Endothelial cell of umbilical vein (primary cell): ENCODE measurements around the gene PIP4K2B. TPM values are rescaled to one million over a fixed set of nuclear protein-coding genes. Genes with fewer than 3 reads are reported as not detected.

Experiments used
- BruUV-seq: library from RNA; stranded (reverse); fragments of 400-500 nt; replicated peaks from 2 replicates; lab custom pipeline; 2021; lab: Mats Ljungman, UMichigan
- CTCF ChIA-PET: fragments of 300-600, 350-600 bp; sonication (Branson Sonifier 250); formaldehyde crosslinking; loops from one replicate; lab custom pipeline; 2021; ENCODE audit warnings: antibody characterized with exemption, inconsistent platforms; lab: Charles Lee
- POLR2A ChIA-PET: fragments of 300-600, 350-600 bp; sonication (Branson Sonifier 250); formaldehyde crosslinking; loops from one replicate; lab custom pipeline; 2021; ENCODE audit warnings: antibody characterized with exemption, inconsistent platforms; lab: Charles Lee
- DNase-seq: peaks from one replicate; pipeline ENCODE4 v3.0.0-alpha.2; 2011; ENCODE audit warnings: low read depth, low spot score
- FAIRE-seq: peaks from 2 replicates; lab custom pipeline; 2011; peaks lifted over from hg19 to GRCh38; lab: Jason Lieb, UNC
- H2AFZ ChIP-seq: 2 replicates; pipeline ENCODE4 v1.6.0; 2012; ENCODE audit warnings: low read depth, low read length, control low read depth, inconsistent platforms
- H3K27ac ChIP-seq: 2 replicates; pipeline ENCODE4 v1.5.1; 2011; ENCODE audit warnings: low read depth, mild to moderate bottlenecking, control low read depth, low read length, moderate library complexity; ENCODE audit not compliant: insufficient read depth
- H3K27me3 ChIP-seq, 2 experiments: 2 replicates each; pipeline versions ENCODE4 v1.6.0 to v1.6.1; 2011; ENCODE audit warnings: low read length in 2 of 2, mixed read lengths in 1 of 2; ENCODE audit not compliant: control insufficient read depth in 2 of 2, insufficient read depth in 2 of 2
- H3K36me3 ChIP-seq, 2 experiments: 2 replicates in 1 of 2; 3 replicates in 1 of 2; pipeline ENCODE4 v1.5.1; 2011; ENCODE audit warnings: low read length in 2 of 2, mild to moderate bottlenecking in 1 of 2, moderate library complexity in 1 of 2; ENCODE audit not compliant: control insufficient read depth in 2 of 2, insufficient read depth in 2 of 2; ENCODE audit errors: extremely low read depth in 1 of 2
- H3K4me1 ChIP-seq: 3 replicates; pipeline ENCODE4 v1.5.1; 2011; ENCODE audit warnings: mild to moderate bottlenecking, low read length; ENCODE audit not compliant: control insufficient read depth, insufficient read depth; ENCODE audit errors: extremely low read depth
- H3K4me2 ChIP-seq: 2 replicates; pipeline ENCODE4 v1.6.1; 2011; ENCODE audit warnings: low read length, control low read depth, mixed read lengths; ENCODE audit not compliant: insufficient read depth
- H3K4me3 ChIP-seq, 3 experiments: fragments of 200-600 bp in 1 of 3; sonication (generic), shearing (Covaris generic) in 1 of 3; replicated peaks in 1 of 3; 2 replicates each; pipeline ENCODE4 v1.5.1; 2011 to 2016; ENCODE audit warnings: control low read depth in 3 of 3, low read length in 3 of 3, mild to moderate bottlenecking in 2 of 3, inconsistent platforms in 1 of 3, low read depth in 1 of 3, moderate library complexity in 1 of 3; ENCODE audit not compliant: insufficient read depth in 1 of 3
- H3K79me2 ChIP-seq: 2 replicates; pipeline ENCODE4 v1.6.0; 2012; ENCODE audit warnings: low read length, inconsistent platforms; ENCODE audit not compliant: control insufficient read depth, insufficient read depth
- H3K9ac ChIP-seq: replicated peaks from 2 replicates; pipeline ENCODE3; 2011; ENCODE audit warnings: low read length, control low read depth; ENCODE audit not compliant: insufficient read depth; ENCODE audit errors: extremely low read depth
- H3K9me1 ChIP-seq: replicated peaks from 3 replicates; pipeline ENCODE4 v1.6.0; 2011; ENCODE audit warnings: mild to moderate bottlenecking, low read length; ENCODE audit not compliant: control insufficient read depth, insufficient read depth; ENCODE audit errors: extremely low read depth
- H3K9me3 ChIP-seq: replicated peaks from 2 replicates; pipeline ENCODE4 v1.5.1; 2012; ENCODE audit warnings: low read length, inconsistent platforms; ENCODE audit not compliant: control insufficient read depth, insufficient read depth
- H4K20me1 ChIP-seq: replicated peaks from 2 replicates; pipeline ENCODE3; 2011; ENCODE audit warnings: mild to moderate bottlenecking, low read length; ENCODE audit not compliant: control insufficient read depth, insufficient read depth; ENCODE audit errors: extremely low read depth
- EZH2 ChIP-seq: IDR thresholded peaks from 2 replicates; pipeline ENCODE4 v1.6.1; 2012; ENCODE audit warnings: borderline replicate concordance, low read depth, mild to moderate bottlenecking, moderate library complexity, low read length, inconsistent platforms; ENCODE audit not compliant: severe bottlenecking
- FOS ChIP-seq: IDR thresholded peaks from 2 replicates; pipeline ENCODE4 v1.6.1; 2011; ENCODE audit warnings: mild to moderate bottlenecking, low read length, moderate library complexity, borderline replicate concordance; ENCODE audit not compliant: insufficient read depth
- GATA2 ChIP-seq: IDR thresholded peaks from 2 replicates; pipeline ENCODE4 v1.7.0; 2011; ENCODE audit warnings: low read depth, mild to moderate bottlenecking, moderate library complexity, mixed read lengths, low read length; ENCODE audit not compliant: insufficient read length, insufficient read depth
- JUN ChIP-seq: IDR thresholded peaks from 2 replicates; pipeline ENCODE4 v1.6.1; 2011; ENCODE audit warnings: borderline replicate concordance, low read depth; ENCODE audit not compliant: insufficient read length, insufficient read depth
- MYC ChIP-seq: IDR thresholded peaks from one replicate; pipeline ENCODE4 v1.6.1; 2011; ENCODE audit warnings: mild to moderate bottlenecking, low read depth, low read length
- POLR2A ChIP-seq: IDR thresholded peaks from 2 replicates; pipeline ENCODE4 v1.6.1; 2012; ENCODE audit warnings: low read depth, mild to moderate bottlenecking, control low read depth, low read length
- POLR2AphosphoS5 ChIP-seq: IDR thresholded peaks from 2 replicates; pipeline ENCODE4 v1.6.1; 2012; ENCODE audit warnings: low read depth, mild to moderate bottlenecking, control low read depth, low read length, moderate library complexity; ENCODE audit not compliant: insufficient read depth
- dilution Hi-C: fragments of 300-500 bp; cut with MboI; formaldehyde crosslinking; loops from one replicate; pipeline ENCODE4 v1.15.0; 2019; ENCODE audit warnings: low sequenced_read_pairs; ENCODE audit not compliant: extremely low pct_ligation_motif_present
- intact Hi-C: fragments of 100-400 bp; cut with micrococcal nuclease; formaldehyde crosslinking; loops from one replicate; pipeline ENCODE4 v1.10.0; 2022
- polyA plus RNA-seq, 4 experiments: library from polyadenylated mRNA; depleted of rRNA in 3 of 4; stranded (reverse) in 3 of 4; unstranded in 1 of 4; fragments of >200 nt; gene quantifications; 2 replicates each; pipeline versions ENCODE4 v1.2.1 to v1.2.3, GENCODE V29; 2011 to 2012; ENCODE audit warnings: missing spikeins in 1 of 4
- total RNA-seq: library from RNA; stranded (reverse); gene quantifications from 2 replicates; pipeline ENCODE4 v1.2.3, GENCODE V29; 2021
- TF ChIP-seq, protein P1 (sequence below), 2 donors: IDR thresholded peaks; 1 replicate in 1 of 2; 2 replicates in 1 of 2; pipeline ENCODE4 v1.5.1; 2011; ENCODE audit warnings: low read length in 2 of 2, mild to moderate bottlenecking in 2 of 2, moderate library complexity in 2 of 2, control low read depth in 1 of 2, inconsistent platforms in 1 of 2, low read depth in 1 of 2; ENCODE audit not compliant: insufficient read depth in 1 of 2; ENCODE audit errors: extremely low read depth in 1 of 2
- TF ChIP-seq, protein P2 (sequence below): IDR thresholded peaks from 2 replicates; pipeline ENCODE4 v1.6.1; 2011; ENCODE audit not compliant: insufficient read depth, insufficient read length

PIP4K2B gene
- total and polyA plus RNA-seq, 2 donors (not counting 3 experiments of a cell fraction or from before 2014, with no cell fraction given): 23.1 to 48.8 TPM

DNA sequence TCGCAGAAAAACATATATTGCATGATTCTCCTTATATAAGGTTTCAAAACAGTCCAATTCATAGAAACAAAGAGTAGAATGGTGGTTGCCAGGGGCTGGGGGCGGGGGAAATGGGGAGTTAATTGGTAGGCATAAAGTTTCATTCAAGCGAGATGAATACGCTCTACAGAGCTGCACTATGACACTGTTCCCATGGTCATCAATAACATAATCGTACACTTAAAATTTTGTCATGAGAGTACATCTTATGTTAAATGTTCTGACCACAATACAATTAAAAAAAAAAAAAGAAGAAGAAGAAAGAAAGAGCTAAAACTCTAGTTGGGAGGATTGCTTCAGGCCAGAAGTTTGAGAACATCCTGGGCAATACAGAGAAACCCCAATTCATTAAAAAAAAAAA is 5.1 kb downstream of the PIP4K2B start:
- ChIA-PET POLR2A (no interaction called here), CTCF (interaction anchor here (0.7 kb wide), 1 partner anchor 191 kb away, joined by 3 read pairs; no protein-coding TSS in a partner anchor)
- no peaks in the 10 kb centered on the region for H4K20me1 ChIP-seq
- BruUV-seq: no TSS peak
- H3K4me2 ChIP-seq: no peak overlapping the region
- dilution Hi-C loops (no loop called here), intact Hi-C loops (no loop called here)
- H3K27me3 ChIP-seq: no peaks in the 10 kb centered on the region
- no peaks in the 10 kb centered on the region for H3K9me3 ChIP-seq
- H3K9me1 ChIP-seq: no peaks in the 10 kb centered on the region
- no peak overlapping the region for H3K27ac ChIP-seq
- peaks cover 60% of the 10 kb centered on the region for H3K79me2 ChIP-seq
- FAIRE-seq (no peak), DNase-seq (no peak)
- TF ChIP-seq GATA2: no peak
- TF ChIP-seq POLR2A: no peak
- no peak for TF ChIP-seq FOS
- TF ChIP-seq, protein P1, sequence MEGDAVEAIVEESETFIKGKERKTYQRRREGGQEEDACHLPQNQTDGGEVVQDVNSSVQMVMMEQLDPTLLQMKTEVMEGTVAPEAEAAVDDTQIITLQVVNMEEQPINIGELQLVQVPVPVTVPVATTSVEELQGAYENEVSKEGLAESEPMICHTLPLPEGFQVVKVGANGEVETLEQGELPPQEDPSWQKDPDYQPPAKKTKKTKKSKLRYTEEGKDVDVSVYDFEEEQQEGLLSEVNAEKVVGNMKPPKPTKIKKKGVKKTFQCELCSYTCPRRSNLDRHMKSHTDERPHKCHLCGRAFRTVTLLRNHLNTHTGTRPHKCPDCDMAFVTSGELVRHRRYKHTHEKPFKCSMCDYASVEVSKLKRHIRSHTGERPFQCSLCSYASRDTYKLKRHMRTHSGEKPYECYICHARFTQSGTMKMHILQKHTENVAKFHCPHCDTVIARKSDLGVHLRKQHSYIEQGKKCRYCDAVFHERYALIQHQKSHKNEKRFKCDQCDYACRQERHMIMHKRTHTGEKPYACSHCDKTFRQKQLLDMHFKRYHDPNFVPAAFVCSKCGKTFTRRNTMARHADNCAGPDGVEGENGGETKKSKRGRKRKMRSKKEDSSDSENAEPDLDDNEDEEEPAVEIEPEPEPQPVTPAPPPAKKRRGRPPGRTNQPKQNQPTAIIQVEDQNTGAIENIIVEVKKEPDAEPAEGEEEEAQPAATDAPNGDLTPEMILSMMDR (IDR thresholded peaks at IDR 0.05; ENCODE audit: extremely low read depth in 1 of 2, insufficient read depth in 1 of 2, low read depth in 1 of 2, low read length in 2 of 2): no peak
- TF ChIP-seq JUN: no peak
- TF ChIP-seq, protein P2, sequence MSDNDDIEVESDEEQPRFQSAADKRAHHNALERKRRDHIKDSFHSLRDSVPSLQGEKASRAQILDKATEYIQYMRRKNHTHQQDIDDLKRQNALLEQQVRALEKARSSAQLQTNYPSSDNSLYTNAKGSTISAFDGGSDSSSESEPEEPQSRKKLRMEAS: no peak
- TF ChIP-seq MYC: no peak
- TF ChIP-seq EZH2: no peak
- TF ChIP-seq POLR2AphosphoS5: no peak
- no peak overlapping the region for H2AFZ ChIP-seq
- no peak overlapping the region for H3K4me3 ChIP-seq
- H3K36me3 ChIP-seq: peaks cover 0 to 7% of the 10 kb centered on the region in 2 experiments
- H3K9ac ChIP-seq: no peak overlapping the region
- H3K4me1 ChIP-seq: peaks cover 34% of the 10 kb centered on the region
